OCI-LY1 (cell line): ENCODE results near the gene TRANK1.
"Not testable (repeated sequence)": the region's sequence is repeated elsewhere in the genome, so short reads cannot be mapped to it uniquely, and the experiment has no call there.

Source experiments
- H2AFZ ChIP-seq: fragments of 200-600 bp; sonication (generic), shearing (Covaris generic); 2 replicates; pipeline ENCODE4 v1.6.0; 2014; ENCODE audit warnings: antibody characterized with exemption, mild to moderate bottlenecking, low read length
- H3F3A ChIP-seq: fragments of 200-600 bp; sonication (generic), shearing (Covaris generic); 2 replicates; pipeline ENCODE4 v1.6.0; 2014; ENCODE audit warnings: mild to moderate bottlenecking, antibody characterized with exemption, low read length, moderate library complexity; ENCODE audit not compliant: insufficient read depth
- H3K27ac ChIP-seq: fragments of 200-600 bp; sonication (generic); 2 replicates; pipeline ENCODE4 v1.5.1; 2014; ENCODE audit warnings: low read length, mixed run types, mild to moderate bottlenecking, low read depth; ENCODE audit not compliant: poor library complexity, severe bottlenecking
- H3K27me3 ChIP-seq: fragments of 200-600 bp; sonication (generic); 2 replicates; pipeline ENCODE4 v1.6.0; 2014; ENCODE audit warnings: antibody characterized with exemption, mild to moderate bottlenecking, low read length, moderate library complexity; ENCODE audit not compliant: insufficient read depth
- H3K36me3 ChIP-seq: fragments of 200-600 bp; sonication (generic); 2 replicates; pipeline ENCODE4 v1.6.1; 2014; ENCODE audit warnings: mild to moderate bottlenecking, antibody characterized with exemption, low read length, moderate library complexity, mixed read lengths; ENCODE audit not compliant: insufficient read depth
- H3K4me1 ChIP-seq: fragments of 200-600 bp; sonication (generic); 2 replicates; pipeline ENCODE4 v1.5.1; 2014; ENCODE audit warnings: mild to moderate bottlenecking, low read length, moderate library complexity; ENCODE audit not compliant: insufficient read depth, severe bottlenecking
- H3K4me2 ChIP-seq: fragments of 200-600 bp; sonication (generic), shearing (Covaris generic); 2 replicates; pipeline ENCODE4 v1.6.1; 2014; ENCODE audit warnings: low read length
- H3K4me3 ChIP-seq: fragments of 200-600 bp; sonication (generic); 2 replicates; pipeline ENCODE4 v1.5.1; 2014; ENCODE audit warnings: low read length, low read depth, mild to moderate bottlenecking, mixed read lengths; ENCODE audit not compliant: poor library complexity, severe bottlenecking
- H3K79me2 ChIP-seq: fragments of 200-600 bp; shearing (Covaris generic); 2 replicates; pipeline ENCODE4 v1.6.1; 2016; ENCODE audit warnings: mixed run types, low read length, mixed read lengths; ENCODE audit not compliant: insufficient read depth
- H3K9ac ChIP-seq: fragments of 200-600 bp; sonication (generic), shearing (Covaris generic); 2 replicates; pipeline ENCODE4 v1.6.1; 2014; ENCODE audit warnings: mild to moderate bottlenecking, low read length, mixed read lengths
- H3K9me2 ChIP-seq: fragments of 200-600 bp; sonication (generic), shearing (Covaris generic); 2 replicates; pipeline ENCODE4 v1.6.1; 2014; ENCODE audit warnings: low read depth, mild to moderate bottlenecking, low read length, mixed read lengths
- H3K9me3 ChIP-seq: fragments of 200-600 bp; shearing (Covaris generic); 2 replicates; pipeline ENCODE4 v1.6.1; 2014; ENCODE audit warnings: low read length, mixed read lengths
- H4K20me1 ChIP-seq: fragments of 200-600 bp; sonication (generic), shearing (Covaris generic); 2 replicates; pipeline ENCODE4 v1.6.0; 2016; ENCODE audit warnings: mild to moderate bottlenecking, low read length; ENCODE audit not compliant: insufficient read depth
- EZH2 ChIP-seq: fragments of 200-600 bp; sonication (generic), shearing (Covaris generic); IDR thresholded peaks from 2 replicates; pipeline ENCODE4 v1.8.0; 2017; ENCODE audit warnings: borderline replicate concordance, mixed run types, mild to moderate bottlenecking, antibody characterized with exemption, low read length, moderate library complexity, mixed read lengths
- TF ChIP-seq, protein P1 (sequence below): fragments of 200-600 bp; sonication (generic), shearing (Covaris generic); IDR thresholded peaks from 2 replicates; pipeline ENCODE4 v1.5.1; 2017; ENCODE audit warnings: mild to moderate bottlenecking, antibody characterized with exemption, low read length, moderate library complexity, mixed read lengths

The TRANK1 gene

DNA sequence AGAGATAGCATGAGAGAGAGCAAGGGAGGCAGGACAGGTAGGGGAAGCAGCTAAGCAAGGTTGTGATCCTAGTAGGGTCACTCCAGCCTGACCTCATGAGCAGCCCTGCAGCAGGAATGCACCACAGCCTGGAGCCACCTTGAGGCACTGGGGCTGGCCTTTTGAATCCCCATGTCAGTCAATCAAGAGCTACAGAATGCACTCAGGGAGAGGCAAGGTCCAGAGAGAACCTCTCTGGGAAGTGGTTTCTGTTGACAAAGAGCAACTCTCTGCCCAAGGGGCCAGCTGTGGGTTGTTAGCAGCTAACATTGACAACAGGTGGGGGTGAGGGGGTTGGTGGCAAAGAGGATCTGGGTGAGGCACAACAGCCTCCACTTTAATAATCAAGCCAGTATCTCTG, 54.6 kb downstream of the TRANK1 start:
- Histone ChIP-seq H3K4me1 (peaks cover 42% of the 10 kb centered on the region), H3K27me3 (no peaks in the 10 kb centered on the region), H3K9me3 (no peaks in the 10 kb centered on the region), H3K9me2 (no peaks in the 10 kb centered on the region), H3K4me3 (no peak overlapping the region), H2AFZ (no peak overlapping the region), H3K4me2 (no peak overlapping the region), H3K36me3 (peaks cover 80% of the 10 kb centered on the region), H3F3A (no peaks in the 10 kb centered on the region), H3K9ac (no peak overlapping the region), H3K27ac (no peak overlapping the region), H4K20me1 (no peaks in the 10 kb centered on the region), H3K79me2 (no peaks in the 10 kb centered on the region)
- TF ChIP-seq EZH2 = no peak
- TF ChIP-seq, protein P1, sequence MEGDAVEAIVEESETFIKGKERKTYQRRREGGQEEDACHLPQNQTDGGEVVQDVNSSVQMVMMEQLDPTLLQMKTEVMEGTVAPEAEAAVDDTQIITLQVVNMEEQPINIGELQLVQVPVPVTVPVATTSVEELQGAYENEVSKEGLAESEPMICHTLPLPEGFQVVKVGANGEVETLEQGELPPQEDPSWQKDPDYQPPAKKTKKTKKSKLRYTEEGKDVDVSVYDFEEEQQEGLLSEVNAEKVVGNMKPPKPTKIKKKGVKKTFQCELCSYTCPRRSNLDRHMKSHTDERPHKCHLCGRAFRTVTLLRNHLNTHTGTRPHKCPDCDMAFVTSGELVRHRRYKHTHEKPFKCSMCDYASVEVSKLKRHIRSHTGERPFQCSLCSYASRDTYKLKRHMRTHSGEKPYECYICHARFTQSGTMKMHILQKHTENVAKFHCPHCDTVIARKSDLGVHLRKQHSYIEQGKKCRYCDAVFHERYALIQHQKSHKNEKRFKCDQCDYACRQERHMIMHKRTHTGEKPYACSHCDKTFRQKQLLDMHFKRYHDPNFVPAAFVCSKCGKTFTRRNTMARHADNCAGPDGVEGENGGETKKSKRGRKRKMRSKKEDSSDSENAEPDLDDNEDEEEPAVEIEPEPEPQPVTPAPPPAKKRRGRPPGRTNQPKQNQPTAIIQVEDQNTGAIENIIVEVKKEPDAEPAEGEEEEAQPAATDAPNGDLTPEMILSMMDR = no peak

DNA sequence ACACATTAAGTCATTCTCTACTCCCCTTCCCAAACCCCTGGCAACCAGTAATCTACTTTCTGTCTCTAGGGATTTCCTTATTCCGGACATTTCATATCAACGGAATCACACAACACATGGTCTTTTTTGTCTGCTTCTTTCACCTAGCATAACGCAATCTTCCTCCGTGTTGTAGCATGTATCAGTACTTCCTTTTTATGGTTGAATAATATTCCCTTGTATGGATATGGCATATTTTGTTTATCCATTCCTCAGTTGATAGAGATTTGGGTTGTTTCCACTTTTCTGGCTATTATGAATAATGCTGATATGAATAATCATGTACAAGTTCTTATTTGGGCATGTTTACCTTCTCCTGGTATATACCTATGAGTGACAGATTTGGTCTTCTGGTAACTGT, 63.1 kb downstream of the TRANK1 start:
- H3K36me3 ChIP-seq = peaks cover 47% of the 10 kb centered on the region
- H3K27me3 ChIP-seq = no peaks in the 10 kb centered on the region
- TF ChIP-seq, protein P1 = no peak
- TF ChIP-seq EZH2 = no peak
- H3K4me3 ChIP-seq = no peak overlapping the region
- H3K9me2 ChIP-seq = no peaks in the 10 kb centered on the region
- H4K20me1 ChIP-seq = no peaks in the 10 kb centered on the region
- no peak overlapping the region for H3K27ac ChIP-seq
- H3K9me3 ChIP-seq = no peaks in the 10 kb centered on the region
- no peaks in the 10 kb centered on the region for H3K79me2 ChIP-seq
- H3F3A ChIP-seq = peaks cover 6% of the 10 kb centered on the region; the same call in 1 of the 2 replicates
- no peak overlapping the region for H3K4me2 ChIP-seq
- H3K4me1 ChIP-seq = peaks cover 26% of the 10 kb centered on the region
- no peak overlapping the region for H2AFZ ChIP-seq
- H3K9ac ChIP-seq = no peak overlapping the region

DNA sequence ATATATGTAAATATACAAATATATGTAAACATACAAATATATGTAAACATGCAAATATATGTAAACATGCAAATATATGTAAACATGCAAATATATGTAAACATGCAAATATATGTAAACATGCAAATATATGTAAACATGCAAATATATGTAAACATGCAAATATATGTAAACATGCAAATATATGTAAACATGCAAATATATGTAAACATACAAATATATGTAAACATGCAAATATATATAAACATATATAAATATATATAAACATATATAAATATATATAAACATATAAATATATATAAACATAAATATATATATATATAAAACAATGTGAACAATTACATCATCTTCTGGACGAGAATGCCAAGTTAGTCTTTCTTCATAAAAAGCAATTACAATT, 65.0 kb downstream of the TRANK1 start:
- Histone ChIP-seq H3K36me3 (peaks cover 35% of the 10 kb centered on the region), H3K4me1 (peaks cover 36% of the 10 kb centered on the region)
- H3K9ac ChIP-seq, H3K4me2 ChIP-seq, H3K4me3 ChIP-seq, H3K79me2 ChIP-seq, H3F3A ChIP-seq, H3K27ac ChIP-seq, H3K27me3 ChIP-seq, H3K9me3 ChIP-seq, H4K20me1 ChIP-seq, H3K9me2 ChIP-seq, H2AFZ ChIP-seq: not testable (repeated sequence)

DNA sequence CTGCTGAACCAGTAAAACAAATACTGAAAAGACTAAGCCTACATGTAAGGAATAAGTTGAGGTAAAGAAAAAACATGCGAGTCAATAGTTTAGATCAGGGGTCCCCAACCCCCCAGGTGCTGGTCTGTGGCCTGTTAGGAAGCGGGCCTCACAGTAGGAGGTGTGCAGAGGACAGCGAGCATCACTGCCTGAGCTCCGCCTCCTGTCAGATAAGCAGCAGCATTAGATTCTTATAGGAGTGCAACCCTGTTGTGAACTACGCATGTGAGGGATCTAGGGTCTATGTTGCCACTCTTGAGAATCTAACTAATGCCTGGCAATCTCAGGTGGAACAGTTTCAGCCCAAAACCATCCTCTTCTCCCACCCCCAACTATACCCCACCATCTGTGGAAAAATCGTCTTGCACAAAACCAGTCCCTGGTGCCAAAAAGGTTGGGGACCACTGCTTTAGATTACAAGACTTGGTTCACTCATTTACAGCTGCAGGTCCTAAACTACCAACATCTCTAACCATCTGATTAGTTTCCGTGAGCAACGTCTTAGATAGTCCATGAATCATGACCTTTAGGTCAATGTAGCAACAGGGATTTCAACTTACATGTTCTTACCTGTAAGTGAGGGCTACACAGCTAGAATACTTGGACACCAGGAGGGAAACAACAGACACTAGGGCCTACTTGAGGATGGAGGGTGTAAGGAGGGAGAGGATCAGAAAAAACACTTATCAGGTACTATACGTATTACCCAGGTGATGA, 66.7 kb downstream of the TRANK1 start:
- TF ChIP-seq, protein P1 = no peak
- no peak for TF ChIP-seq EZH2
- no peaks in the 10 kb centered on the region for H4K20me1 ChIP-seq
- H3F3A ChIP-seq = peaks cover 6% of the 10 kb centered on the region; the same call in 1 of the 2 replicates
- no peak overlapping the region for H3K9ac ChIP-seq
- peaks cover 36% of the 10 kb centered on the region for H3K4me1 ChIP-seq
- H3K36me3 ChIP-seq = peaks cover 36% of the 10 kb centered on the region
- H2AFZ ChIP-seq = no peak overlapping the region
- peak overlapping the region; percentile 6 for H3K4me2 ChIP-seq
- H3K27ac ChIP-seq = peak overlapping the region; percentile 88
- H3K9me3 ChIP-seq = no peaks in the 10 kb centered on the region
- H3K27me3 ChIP-seq = no peaks in the 10 kb centered on the region
- H3K4me3 ChIP-seq = no peak overlapping the region
- no peaks in the 10 kb centered on the region for H3K79me2 ChIP-seq
- H3K9me2 ChIP-seq = no peaks in the 10 kb centered on the region
